HepG2 (cell line): ENCODE data around the gene RHBDD3. TPM values are rescaled to one million over a fixed set of nuclear protein-coding genes. Genes with fewer than 3 reads are reported as not detected.

ENCODE experiments used
- FOSL1 ChIP-seq: sonication (generic); formaldehyde crosslinking; IDR thresholded peaks from 2 replicates; pipeline ENCODE4 v1.9.0; 2021; ENCODE audit warnings: missing genetic modification reagents, borderline replicate concordance
- HNRNPL ChIP-seq: fragments of 200-400 bp; formaldehyde crosslinking; IDR thresholded peaks from 2 replicates; pipeline ENCODE4 v1.6.1; 2017; ENCODE audit warnings: mild to moderate bottlenecking, low read depth, low read length
- MYNN ChIP-seq: sonication (generic); formaldehyde crosslinking; IDR thresholded peaks from 2 replicates; pipeline ENCODE4 v1.4.0; 2020; ENCODE audit warnings: mild to moderate bottlenecking, low read depth, missing genetic modification reagents
- NCOA2 ChIP-seq: sonication (generic); formaldehyde crosslinking; IDR thresholded peaks from 2 replicates; pipeline ENCODE4 v1.8.0; 2022; ENCODE audit warnings: inconsistent platforms
- NFKB2 ChIP-seq: sonication (generic); formaldehyde crosslinking; IDR thresholded peaks from 2 replicates; pipeline ENCODE4 v1.4.0; 2020; ENCODE audit warnings: missing genetic modification reagents, borderline replicate concordance
- PHF20 ChIP-seq: sonication (generic); formaldehyde crosslinking; IDR thresholded peaks from 2 replicates; pipeline ENCODE4 v1.5.0; 2020; ENCODE audit warnings: mild to moderate bottlenecking, missing genetic modification reagents
- SATB2 ChIP-seq: sonication (generic); formaldehyde crosslinking; IDR thresholded peaks from 2 replicates; pipeline ENCODE4 v1.5.0; 2020; ENCODE audit warnings: missing genetic modification reagents
- SIN3B ChIP-seq: fragments of 150-350 bp; IDR thresholded peaks from 2 replicates; pipeline ENCODE4 v1.6.1; 2014; ENCODE audit warnings: low read length
- SIX1 ChIP-seq: sonication (generic); formaldehyde crosslinking; IDR thresholded peaks from 2 replicates; pipeline ENCODE4 v1.4.0; 2020; ENCODE audit warnings: missing genetic modification reagents, borderline replicate concordance
- SMAD1 ChIP-seq: sonication (generic); formaldehyde crosslinking; IDR thresholded peaks from 2 replicates; pipeline ENCODE4 v1.4.0; 2020; ENCODE audit warnings: missing genetic modification reagents, low read depth, mild to moderate bottlenecking, borderline replicate concordance
- SOX5 ChIP-seq: IDR thresholded peaks from 2 replicates; pipeline ENCODE4 v1.6.1; 2016; ENCODE audit warnings: borderline replicate concordance
- TP53 ChIP-seq: sonication (generic); formaldehyde crosslinking; conservative IDR thresholded peaks from 2 replicates; pipeline ENCODE4 v1.4.0; 2020; ENCODE audit warnings: missing genetic modification reagents
- ZNF431 ChIP-seq: sonication (generic); formaldehyde crosslinking; IDR thresholded peaks from 2 replicates; pipeline ENCODE4 v1.9.0; 2022; ENCODE audit warnings: missing genetic modification reagents, low read depth, mild to moderate bottlenecking, borderline replicate concordance
- ZNF800 ChIP-seq: sonication (generic); formaldehyde crosslinking; IDR thresholded peaks from 2 replicates; pipeline ENCODE4 v1.4.0; 2020; ENCODE audit warnings: missing genetic modification reagents
- polyA plus RNA-seq, 8 experiments: library from polyadenylated mRNA; depleted of rRNA in 3 of 8; stranded (reverse) in 7 of 8; unstranded in 1 of 8; fragments of >200 nt; fragmentation: Illumina TruSeq in 4 of 8; extraction: Trizol in 4 of 8; gene quantifications; 2 replicates each; pipeline versions ENCODE4 v1.2.1 to v1.2.3, GENCODE V29; 2011 to 2016; ENCODE audit warnings: low read depth in 4 of 8, missing spikeins in 1 of 8, mixed read lengths in 1 of 8; ENCODE audit not compliant: insufficient read depth in 1 of 8
- total RNA-seq, 5 experiments: library from RNA; depleted of rRNA; stranded (reverse); fragments of >200 nt; fragmentation: Illumina TruSeq; extraction: Trizol; gene quantifications; 2 replicates each; pipeline ENCODE4 v1.2.3, GENCODE V29; 2016; ENCODE audit warnings: low read depth in 1 of 5
- TF ChIP-seq, protein P1 (sequence below): sonication (generic); formaldehyde crosslinking; IDR thresholded peaks from 2 replicates; pipeline ENCODE4 v1.8.0; 2022; ENCODE audit warnings: missing genetic modification reagents, mild to moderate bottlenecking, inconsistent platforms, borderline replicate concordance
- TF ChIP-seq, protein P2 (sequence below): sonication (generic); formaldehyde crosslinking; IDR thresholded peaks from 2 replicates; pipeline ENCODE4 v1.8.1; 2023; ENCODE audit warnings: mild to moderate bottlenecking, missing genetic modification reagents, borderline replicate concordance
- TF ChIP-seq, protein P3 (sequence below): sonication (generic); formaldehyde crosslinking; IDR thresholded peaks from 2 replicates; pipeline ENCODE4 v1.5.0; 2020; ENCODE audit warnings: mild to moderate bottlenecking, missing genetic modification reagents, borderline replicate concordance
- TF ChIP-seq, protein P4 (sequence below): sonication (generic); formaldehyde crosslinking; IDR thresholded peaks from 2 replicates; pipeline ENCODE4 v1.4.0; 2020; ENCODE audit warnings: mild to moderate bottlenecking, missing genetic modification reagents

The RHBDD3 gene
- total and polyA plus RNA-seq, 2 of the 13 experiments (the other 11 are each of a cell fraction or from before 2014, with no cell fraction given): 12.1 to 26.7 TPM

GRCh38 chr22:29216873-29217666 is 50.7 kb downstream of the RHBDD3 start (continued):
- TF ChIP-seq, protein P1, sequence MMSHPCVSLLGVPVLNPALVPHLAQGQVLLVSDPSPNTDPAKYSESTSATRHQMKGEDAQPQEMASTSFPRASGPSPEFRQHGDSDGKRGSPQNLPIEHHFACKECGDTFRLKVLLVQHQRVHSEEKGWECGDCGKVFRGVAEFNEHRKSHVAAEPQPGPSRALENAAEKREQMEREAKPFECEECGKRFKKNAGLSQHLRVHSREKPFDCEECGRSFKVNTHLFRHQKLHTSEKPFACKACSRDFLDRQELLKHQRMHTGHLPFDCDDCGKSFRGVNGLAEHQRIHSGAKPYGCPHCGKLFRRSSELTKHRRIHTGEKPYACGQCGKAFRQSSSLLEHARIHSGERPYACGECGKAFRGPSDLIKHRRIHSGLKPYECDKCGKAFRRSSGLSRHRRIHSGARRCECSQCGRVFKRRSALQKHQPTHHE (CRISPR knock-in tag): no peak
- TF ChIP-seq NCOA2 (CRISPR knock-in tag): peak; percentile 44; the same call in 1 of the 2 replicates
- no peak for TF ChIP-seq SMAD1
- no peak for TF ChIP-seq SATB2 (CRISPR knock-in tag)
- TF ChIP-seq, protein P2, sequence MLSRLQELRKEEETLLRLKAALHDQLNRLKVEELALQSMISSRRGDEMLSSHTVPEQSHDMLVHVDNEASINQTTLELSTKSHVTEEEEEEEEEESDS (CRISPR knock-in tag): no peak
- no peak for TF ChIP-seq TP53 (CRISPR knock-in tag)
- TF ChIP-seq FOSL1 (CRISPR knock-in tag): no peak
- TF ChIP-seq SIX1: no peak
- peak; percentile 77; the same call in 1 of the 2 replicates for TF ChIP-seq HNRNPL
- TF ChIP-seq MYNN (CRISPR knock-in tag): no peak
- TF ChIP-seq SOX5: no peak
- TF ChIP-seq, protein P3, sequence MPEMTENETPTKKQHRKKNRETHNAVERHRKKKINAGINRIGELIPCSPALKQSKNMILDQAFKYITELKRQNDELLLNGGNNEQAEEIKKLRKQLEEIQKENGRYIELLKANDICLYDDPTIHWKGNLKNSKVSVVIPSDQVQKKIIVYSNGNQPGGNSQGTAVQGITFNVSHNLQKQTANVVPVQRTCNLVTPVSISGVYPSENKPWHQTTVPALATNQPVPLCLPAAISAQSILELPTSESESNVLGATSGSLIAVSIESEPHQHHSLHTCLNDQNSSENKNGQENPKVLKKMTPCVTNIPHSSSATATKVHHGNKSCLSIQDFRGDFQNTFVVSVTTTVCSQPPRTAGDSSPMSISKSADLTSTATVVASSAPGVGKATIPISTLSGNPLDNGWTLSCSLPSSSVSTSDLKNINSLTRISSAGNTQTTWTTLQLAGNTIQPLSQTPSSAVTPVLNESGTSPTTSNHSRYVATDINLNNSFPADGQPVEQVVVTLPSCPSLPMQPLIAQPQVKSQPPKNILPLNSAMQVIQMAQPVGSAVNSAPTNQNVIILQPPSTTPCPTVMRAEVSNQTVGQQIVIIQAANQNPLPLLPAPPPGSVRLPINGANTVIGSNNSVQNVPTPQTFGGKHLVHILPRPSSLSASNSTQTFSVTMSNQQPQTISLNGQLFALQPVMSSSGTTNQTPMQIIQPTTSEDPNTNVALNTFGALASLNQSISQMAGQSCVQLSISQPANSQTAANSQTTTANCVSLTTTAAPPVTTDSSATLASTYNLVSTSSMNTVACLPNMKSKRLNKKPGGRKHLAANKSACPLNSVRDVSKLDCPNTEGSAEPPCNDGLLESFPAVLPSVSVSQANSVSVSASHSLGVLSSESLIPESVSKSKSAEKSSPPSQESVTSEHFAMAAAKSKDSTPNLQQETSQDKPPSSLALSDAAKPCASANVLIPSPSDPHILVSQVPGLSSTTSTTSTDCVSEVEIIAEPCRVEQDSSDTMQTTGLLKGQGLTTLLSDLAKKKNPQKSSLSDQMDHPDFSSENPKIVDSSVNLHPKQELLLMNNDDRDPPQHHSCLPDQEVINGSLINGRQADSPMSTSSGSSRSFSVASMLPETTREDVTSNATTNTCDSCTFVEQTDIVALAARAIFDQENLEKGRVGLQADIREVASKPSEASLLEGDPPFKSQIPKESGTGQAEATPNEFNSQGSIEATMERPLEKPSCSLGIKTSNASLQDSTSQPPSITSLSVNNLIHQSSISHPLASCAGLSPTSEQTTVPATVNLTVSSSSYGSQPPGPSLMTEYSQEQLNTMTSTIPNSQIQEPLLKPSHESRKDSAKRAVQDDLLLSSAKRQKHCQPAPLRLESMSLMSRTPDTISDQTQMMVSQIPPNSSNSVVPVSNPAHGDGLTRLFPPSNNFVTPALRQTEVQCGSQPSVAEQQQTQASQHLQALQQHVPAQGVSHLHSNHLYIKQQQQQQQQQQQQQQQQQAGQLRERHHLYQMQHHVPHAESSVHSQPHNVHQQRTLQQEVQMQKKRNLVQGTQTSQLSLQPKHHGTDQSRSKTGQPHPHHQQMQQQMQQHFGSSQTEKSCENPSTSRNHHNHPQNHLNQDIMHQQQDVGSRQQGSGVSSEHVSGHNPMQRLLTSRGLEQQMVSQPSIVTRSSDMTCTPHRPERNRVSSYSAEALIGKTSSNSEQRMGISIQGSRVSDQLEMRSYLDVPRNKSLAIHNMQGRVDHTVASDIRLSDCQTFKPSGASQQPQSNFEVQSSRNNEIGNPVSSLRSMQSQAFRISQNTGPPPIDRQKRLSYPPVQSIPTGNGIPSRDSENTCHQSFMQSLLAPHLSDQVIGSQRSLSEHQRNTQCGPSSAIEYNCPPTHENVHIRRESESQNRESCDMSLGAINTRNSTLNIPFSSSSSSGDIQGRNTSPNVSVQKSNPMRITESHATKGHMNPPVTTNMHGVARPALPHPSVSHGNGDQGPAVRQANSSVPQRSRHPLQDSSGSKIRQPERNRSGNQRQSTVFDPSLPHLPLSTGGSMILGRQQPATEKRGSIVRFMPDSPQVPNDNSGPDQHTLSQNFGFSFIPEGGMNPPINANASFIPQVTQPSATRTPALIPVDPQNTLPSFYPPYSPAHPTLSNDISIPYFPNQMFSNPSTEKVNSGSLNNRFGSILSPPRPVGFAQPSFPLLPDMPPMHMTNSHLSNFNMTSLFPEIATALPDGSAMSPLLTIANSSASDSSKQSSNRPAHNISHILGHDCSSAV (CRISPR knock-in tag): no peak
- no peak for TF ChIP-seq ZNF800 (CRISPR knock-in tag)
- TF ChIP-seq, protein P4, sequence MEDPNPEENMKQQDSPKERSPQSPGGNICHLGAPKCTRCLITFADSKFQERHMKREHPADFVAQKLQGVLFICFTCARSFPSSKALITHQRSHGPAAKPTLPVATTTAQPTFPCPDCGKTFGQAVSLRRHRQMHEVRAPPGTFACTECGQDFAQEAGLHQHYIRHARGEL (CRISPR knock-in tag): no peak
- no peak for TF ChIP-seq SIN3B
- no peak for TF ChIP-seq ZNF431 (CRISPR knock-in tag)
- TF ChIP-seq NFKB2 (CRISPR knock-in tag): no peak
- TF ChIP-seq PHF20: no peak
